Measurements from ENCODE around the gene FAM111B.
"Not testable (repeated sequence)": the region's sequence is repeated elsewhere in the genome, so short reads cannot be mapped to it uniquely, and the experiment has no call there.

The FAM111B gene

GRCh38 chr11:59076876-59077571 is 30.0 kb upstream of the FAM111B start:
- no peak for DNase-seq (ENCODE audit: low spot score)

GRCh38 chr11:59078435-59078834 is 28.6 kb upstream of the FAM111B start:
- whole genome bisulfite sequencing, 2 donors (ENCODE audit: extremely low coverage in 2 of 2, insufficient read length in 2 of 2, insufficient replicate concordance in 1 of 2) = no CpG with 5 or more reads among the region's 2 CpGs
- H4K8ac ChIP-seq (ENCODE audit: low read depth, low read length) = no peak overlapping the region

More at GRCh38 chr11:59076876-59077571, 30.0 kb upstream of the FAM111B start:
- no peak overlapping the region for H3K18ac ChIP-seq (ENCODE audit: low read length)
- H3K4me3 ChIP-seq (ENCODE audit: low read length in 2 of 2) = no peak overlapping the region
- no peak overlapping the region for H2BK120ac ChIP-seq (ENCODE audit: low read depth, low read length)
- no peak overlapping the region for H3K9ac ChIP-seq (ENCODE audit: low read depth, low read length, poor library complexity)
- H3K36me3 ChIP-seq (replicated peaks in 1 of 2; ENCODE audit: control insufficient read depth in 2 of 2, insufficient read depth in 2 of 2, low read length in 2 of 2) = no peaks in the 10 kb centered on the region
- no peak overlapping the region for H2AK5ac ChIP-seq (ENCODE audit: low read depth, low read length)
- no peak overlapping the region for H3K23ac ChIP-seq (ENCODE audit: low read depth, low read length, poor library complexity)
- no peak overlapping the region for H3K27ac ChIP-seq (replicated peaks; ENCODE audit: low read length)
- no peak overlapping the region for H3K4me2 ChIP-seq (ENCODE audit: insufficient read depth, low read length, poor library complexity, severe bottlenecking)
- H4K8ac ChIP-seq (ENCODE audit: low read depth, low read length) = no peak overlapping the region
- no CpG with 5 or more reads among the region's 8 CpGs for WGBS, 2 donors (ENCODE audit: extremely low coverage in 2 of 2, insufficient read length in 2 of 2, insufficient replicate concordance in 1 of 2)
- H3K14ac ChIP-seq (ENCODE audit: low read length) = no peak overlapping the region
- no peak overlapping the region for H3K4ac ChIP-seq (ENCODE audit: low read length)
- no peak overlapping the region for H2BK15ac ChIP-seq (ENCODE audit: low read length)
- H2BK5ac ChIP-seq (ENCODE audit: low read length) = no peak overlapping the region
- H2AFZ ChIP-seq (ENCODE audit: low read length) = no peak overlapping the region
- no peak overlapping the region for H4K91ac ChIP-seq (ENCODE audit: low read depth, low read length, poor library complexity)
- no peak overlapping the region for H2BK12ac ChIP-seq (ENCODE audit: low read length)
- H3K4me1 ChIP-seq (ENCODE audit: control insufficient read depth in 2 of 2, insufficient read depth in 1 of 2, low read depth in 1 of 2, low read length in 2 of 2) = no peaks in the 10 kb centered on the region
- no peaks in the 10 kb centered on the region for H3K27me3 ChIP-seq (ENCODE audit: control insufficient read depth in 3 of 3, insufficient read depth in 3 of 3, low read depth in 1 of 3, low read length in 3 of 3)
- no peaks in the 10 kb centered on the region for H3K79me1 ChIP-seq (ENCODE audit: low read depth, low read length)
- H3K9me3 ChIP-seq (replicated peaks in 1 of 2; ENCODE audit: control insufficient read depth in 2 of 2, insufficient read depth in 1 of 2, low read depth in 1 of 2, low read length in 2 of 2) = no peaks in the 10 kb centered on the region

GRCh38 chr11:59079086-59079485 is 28.0 kb upstream of the FAM111B start:
- DNase-seq (ENCODE audit: low spot score) = no peak
- Histone ChIP-seq H2AK5ac (ENCODE audit: low read depth, low read length) (no peak overlapping the region), H2BK12ac (ENCODE audit: low read length) (no peak overlapping the region), H3K27me3 (ENCODE audit: control insufficient read depth in 3 of 3, insufficient read depth in 3 of 3, low read depth in 1 of 3, low read length in 3 of 3) (no peaks in the 10 kb centered on the region), H2BK15ac (ENCODE audit: low read length) (no peak overlapping the region), H3K36me3 (replicated peaks in 1 of 2; ENCODE audit: control insufficient read depth in 2 of 2, insufficient read depth in 2 of 2, low read length in 2 of 2) (no peaks in the 10 kb centered on the region), H3K27ac (replicated peaks; ENCODE audit: low read length) (no peak overlapping the region), H3K4me3 (ENCODE audit: low read length in 2 of 2) (no peak overlapping the region), H3K4me1 (ENCODE audit: control insufficient read depth in 2 of 2, insufficient read depth in 1 of 2, low read depth in 1 of 2, low read length in 2 of 2) (no peaks in the 10 kb centered on the region), H3K23ac (ENCODE audit: low read depth, low read length, poor library complexity) (no peak overlapping the region), H3K9ac (ENCODE audit: low read depth, low read length, poor library complexity) (no peak overlapping the region), H2BK5ac (ENCODE audit: low read length) (no peak overlapping the region), H3K4ac (ENCODE audit: low read length) (no peak overlapping the region), H2BK120ac (ENCODE audit: low read depth, low read length) (no peak overlapping the region), H3K4me2 (ENCODE audit: insufficient read depth, low read length, poor library complexity, severe bottlenecking) (no peak overlapping the region), H2AFZ (ENCODE audit: low read length) (no peak overlapping the region), H4K91ac (ENCODE audit: low read depth, low read length, poor library complexity) (no peak overlapping the region), H3K9me3 (replicated peaks in 1 of 2; ENCODE audit: control insufficient read depth in 2 of 2, insufficient read depth in 1 of 2, low read depth in 1 of 2, low read length in 2 of 2) (no peaks in the 10 kb centered on the region), H3K18ac (ENCODE audit: low read length) (no peak overlapping the region), H4K8ac (ENCODE audit: low read depth, low read length) (no peak overlapping the region), H3K14ac (ENCODE audit: low read length) (no peak overlapping the region), H3K79me1 (ENCODE audit: low read depth, low read length) (no peaks in the 10 kb centered on the region)
- WGBS, 2 donors (ENCODE audit: extremely low coverage in 2 of 2, insufficient read length in 2 of 2, insufficient replicate concordance in 1 of 2) = no CpG with 5 or more reads among the region's 1 CpG

More at GRCh38 chr11:59078435-59078834, 28.6 kb upstream of the FAM111B start:
- DNase-seq (ENCODE audit: low spot score) = no peak
- H3K27ac ChIP-seq (replicated peaks; ENCODE audit: low read length) = no peak overlapping the region
- H3K9ac ChIP-seq (ENCODE audit: low read depth, low read length, poor library complexity) = no peak overlapping the region
- H3K36me3 ChIP-seq (replicated peaks in 1 of 2; ENCODE audit: control insufficient read depth in 2 of 2, insufficient read depth in 2 of 2, low read length in 2 of 2) = no peaks in the 10 kb centered on the region
- H3K9me3 ChIP-seq (replicated peaks in 1 of 2; ENCODE audit: control insufficient read depth in 2 of 2, insufficient read depth in 1 of 2, low read depth in 1 of 2, low read length in 2 of 2) = no peaks in the 10 kb centered on the region
- no peak overlapping the region for H3K4me2 ChIP-seq (ENCODE audit: insufficient read depth, low read length, poor library complexity, severe bottlenecking)
- no peak overlapping the region for H2BK12ac ChIP-seq (ENCODE audit: low read length)
- no peak overlapping the region for H2AK5ac ChIP-seq (ENCODE audit: low read depth, low read length)
- H3K4me1 ChIP-seq (ENCODE audit: control insufficient read depth in 2 of 2, insufficient read depth in 1 of 2, low read depth in 1 of 2, low read length in 2 of 2) = no peaks in the 10 kb centered on the region
- no peak overlapping the region for H3K18ac ChIP-seq (ENCODE audit: low read length)
- no peak overlapping the region for H4K91ac ChIP-seq (ENCODE audit: low read depth, low read length, poor library complexity)
- no peaks in the 10 kb centered on the region for H3K79me1 ChIP-seq (ENCODE audit: low read depth, low read length)
- no peak overlapping the region for H3K4ac ChIP-seq (ENCODE audit: low read length)
- H2BK120ac ChIP-seq (ENCODE audit: low read depth, low read length) = no peak overlapping the region
- H3K23ac ChIP-seq (ENCODE audit: low read depth, low read length, poor library complexity) = no peak overlapping the region
- no peak overlapping the region for H2BK5ac ChIP-seq (ENCODE audit: low read length)
- no peak overlapping the region for H3K4me3 ChIP-seq (ENCODE audit: low read length in 2 of 2)
- no peak overlapping the region for H2AFZ ChIP-seq (ENCODE audit: low read length)
- H2BK15ac ChIP-seq (ENCODE audit: low read length) = no peak overlapping the region
- H3K14ac ChIP-seq (ENCODE audit: low read length) = no peak overlapping the region
- no peaks in the 10 kb centered on the region for H3K27me3 ChIP-seq (ENCODE audit: control insufficient read depth in 3 of 3, insufficient read depth in 3 of 3, low read depth in 1 of 3, low read length in 3 of 3)

- not testable (repeated sequence) for H3K27me3 ChIP-seq (ENCODE audit: control insufficient read depth in 3 of 3, insufficient read depth in 3 of 3, low read depth in 1 of 3, low read length in 3 of 3); H3K4me3 ChIP-seq (ENCODE audit: low read length in 2 of 2); H4K91ac ChIP-seq (ENCODE audit: low read depth, low read length, poor library complexity); H2BK5ac ChIP-seq (ENCODE audit: low read length); H4K8ac ChIP-seq (ENCODE audit: low read depth, low read length); H3K23ac ChIP-seq (ENCODE audit: low read depth, low read length, poor library complexity); H2AFZ ChIP-seq (ENCODE audit: low read length); H3K27ac ChIP-seq (replicated peaks; ENCODE audit: low read length); H3K18ac ChIP-seq (ENCODE audit: low read length); H3K4me2 ChIP-seq (ENCODE audit: insufficient read depth, low read length, poor library complexity, severe bottlenecking); H3K14ac ChIP-seq (ENCODE audit: low read length); H3K4ac ChIP-seq (ENCODE audit: low read length); H2BK15ac ChIP-seq (ENCODE audit: low read length); H2BK12ac ChIP-seq (ENCODE audit: low read length); H3K9me3 ChIP-seq (replicated peaks in 1 of 2; ENCODE audit: control insufficient read depth in 2 of 2, insufficient read depth in 1 of 2, low read depth in 1 of 2, low read length in 2 of 2); H3K9ac ChIP-seq (ENCODE audit: low read depth, low read length, poor library complexity); H3K79me1 ChIP-seq (ENCODE audit: low read depth, low read length); H3K36me3 ChIP-seq (replicated peaks in 1 of 2; ENCODE audit: control insufficient read depth in 2 of 2, insufficient read depth in 2 of 2, low read length in 2 of 2); H2BK120ac ChIP-seq (ENCODE audit: low read depth, low read length); H3K4me1 ChIP-seq (ENCODE audit: control insufficient read depth in 2 of 2, insufficient read depth in 1 of 2, low read depth in 1 of 2, low read length in 2 of 2); DNase-seq (ENCODE audit: low spot score); H2AK5ac ChIP-seq (ENCODE audit: low read depth, low read length)
- no CpG with 5 or more reads among the region's 2 CpGs for WGBS, 2 donors (ENCODE audit: extremely low coverage in 2 of 2, insufficient read length in 2 of 2, insufficient replicate concordance in 1 of 2)
Measured at GRCh38 chr11:59080421-59080820, 26.6 kb upstream of the FAM111B start.
